GM21529 (cell line): ENCODE data around the gene SIGLEC12.
"Not testable (repeated sequence)": the region's sequence is repeated elsewhere in the genome, so short reads cannot be mapped to it uniquely, and the experiment has no call there.

Experiments used
- ATAC-seq: cut with Tn5 transposase; IDR thresholded peaks from one replicate; pipeline ENCODE4 v1.9.1; 2021; ENCODE audit not compliant: unreplicated experiment

SIGLEC12 gene

DNA sequence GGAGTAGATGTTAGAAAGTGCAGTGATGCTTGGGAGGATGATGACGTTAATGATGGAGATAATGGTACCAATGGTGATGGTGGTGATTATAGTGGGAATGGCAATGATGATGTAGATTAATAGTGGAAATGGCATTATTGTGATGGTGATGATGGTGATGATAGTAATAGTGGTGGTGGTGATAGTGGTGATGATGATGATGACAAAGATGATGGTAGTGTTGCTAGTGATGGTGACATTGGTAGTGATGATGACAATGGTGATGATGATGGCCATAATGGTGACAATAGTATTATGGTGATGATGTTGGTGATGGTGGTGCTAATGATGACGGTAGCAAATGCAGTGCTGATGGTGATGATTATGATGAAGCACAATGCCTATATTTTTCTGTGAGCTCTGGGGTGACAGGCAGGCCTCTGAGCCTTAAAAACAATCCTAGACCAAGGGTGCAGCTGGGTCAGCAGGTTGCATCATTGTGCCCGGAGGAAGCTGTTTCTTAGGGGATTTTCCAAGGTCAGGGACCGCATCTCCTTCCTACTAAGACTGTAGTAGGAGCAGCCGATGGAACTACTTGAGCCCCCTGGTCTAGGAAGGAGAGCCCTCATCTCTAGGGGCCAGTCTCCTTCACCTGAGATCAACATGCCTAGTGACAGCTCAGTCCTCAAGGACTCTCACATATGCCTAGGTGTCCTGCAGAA is 15.5 kb downstream of the SIGLEC12 start:
- ATAC-seq = no peak

DNA sequence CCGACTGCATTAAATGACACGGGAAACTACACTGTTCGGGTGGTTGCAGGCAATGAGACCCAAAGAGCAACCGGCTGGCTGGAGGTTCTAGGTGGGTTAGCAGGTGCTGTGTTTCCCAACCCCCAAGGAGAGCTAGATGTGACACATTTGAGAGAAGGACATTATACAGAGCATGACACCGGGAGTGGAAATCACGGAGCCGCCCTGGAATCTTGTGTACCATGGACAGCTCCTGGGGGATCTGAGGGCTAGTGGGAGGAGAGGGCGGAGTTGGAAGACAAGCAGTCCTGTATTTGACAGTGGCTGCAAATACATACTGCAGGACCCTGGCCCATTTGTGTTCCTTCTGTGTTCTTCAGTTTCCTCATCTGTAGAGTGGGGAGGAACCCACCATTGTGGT is 21.0 kb downstream of the SIGLEC12 start:
- ATAC-seq = no peak

DNA sequence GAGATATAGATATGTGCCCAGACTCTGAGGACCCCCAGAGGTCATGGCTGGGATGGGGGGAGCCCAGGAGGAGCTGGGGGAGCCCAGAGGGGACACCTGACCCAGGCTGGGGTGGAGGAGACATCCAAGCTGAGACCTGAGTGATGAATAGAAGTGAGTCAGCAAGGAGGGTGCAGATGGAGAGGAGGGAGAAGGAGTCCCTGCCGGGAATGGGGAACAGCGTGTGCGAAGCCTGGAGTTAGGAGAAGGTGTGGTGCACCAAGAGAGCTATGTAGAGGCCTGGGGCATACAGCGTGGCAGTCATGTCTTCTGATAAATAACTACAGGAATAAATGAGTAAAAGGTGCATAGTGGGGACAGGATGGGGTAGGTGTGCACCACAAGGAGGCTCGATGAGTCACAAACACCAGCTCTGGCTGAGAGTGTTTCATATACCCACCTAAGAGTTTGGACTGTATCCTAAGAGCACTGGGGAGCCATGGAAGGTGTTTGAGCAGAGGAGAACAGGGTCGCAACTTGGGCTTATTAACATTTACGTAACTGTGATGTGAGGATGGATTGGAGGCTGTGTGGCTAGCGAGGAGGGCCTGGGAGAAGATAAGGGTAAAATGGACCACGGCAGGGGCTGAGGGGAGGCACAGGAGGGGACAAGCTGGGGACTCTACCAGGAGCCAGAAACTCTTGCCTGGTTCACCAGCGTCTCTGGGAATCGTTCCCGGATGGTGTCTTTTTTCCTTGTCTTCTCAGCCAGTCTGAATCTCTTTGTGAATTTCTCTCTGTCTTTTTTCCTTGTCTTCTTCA is 21.9 kb downstream of the SIGLEC12 start:
- ATAC-seq = no peak

DNA sequence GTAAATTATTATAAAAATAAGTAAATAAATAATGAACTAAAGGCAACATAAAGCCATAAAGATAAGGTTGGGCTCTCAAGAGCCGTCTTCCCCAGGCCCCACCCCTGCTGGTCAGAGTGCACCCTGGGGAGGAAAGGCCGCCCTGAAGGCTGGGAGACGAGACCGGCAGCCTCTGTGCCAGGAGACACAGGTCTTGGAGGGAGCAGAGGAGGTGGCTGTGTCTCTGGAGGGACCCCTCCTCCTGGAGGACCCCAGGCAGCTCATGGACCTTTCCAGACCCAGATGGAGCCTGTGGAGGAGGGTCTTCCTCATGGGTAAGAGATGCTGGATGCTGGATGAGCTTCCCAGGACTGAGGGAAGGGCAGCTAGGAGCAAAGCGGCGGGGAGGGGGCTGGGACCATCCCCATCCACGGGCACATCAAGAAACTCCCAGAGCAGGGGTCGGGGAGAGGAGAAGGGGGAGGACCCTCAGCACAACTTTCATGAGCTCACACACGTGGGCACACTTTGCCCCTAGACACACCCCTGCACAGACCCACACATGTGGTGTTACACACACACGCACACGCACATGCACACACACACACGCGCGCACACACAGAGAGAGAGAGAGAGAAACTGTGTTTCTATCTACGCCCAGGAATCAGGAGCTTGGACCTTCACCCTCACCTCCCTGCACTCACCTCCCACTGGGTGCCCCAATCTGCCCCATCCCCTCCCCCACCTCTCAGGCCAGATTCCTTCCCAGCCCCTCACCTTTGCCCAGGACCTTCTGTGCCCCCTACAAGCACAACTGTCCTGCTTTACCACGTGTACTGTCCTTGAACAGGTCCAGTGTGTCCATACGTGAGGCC is 23.0 kb downstream of the SIGLEC12 start, which contains the start of gene CEACAM18:
TSS of gene CEACAM18 (plus strand) at position 159 of the 854 bp plus-strand sequence.
- ATAC-seq = no peak

DNA sequence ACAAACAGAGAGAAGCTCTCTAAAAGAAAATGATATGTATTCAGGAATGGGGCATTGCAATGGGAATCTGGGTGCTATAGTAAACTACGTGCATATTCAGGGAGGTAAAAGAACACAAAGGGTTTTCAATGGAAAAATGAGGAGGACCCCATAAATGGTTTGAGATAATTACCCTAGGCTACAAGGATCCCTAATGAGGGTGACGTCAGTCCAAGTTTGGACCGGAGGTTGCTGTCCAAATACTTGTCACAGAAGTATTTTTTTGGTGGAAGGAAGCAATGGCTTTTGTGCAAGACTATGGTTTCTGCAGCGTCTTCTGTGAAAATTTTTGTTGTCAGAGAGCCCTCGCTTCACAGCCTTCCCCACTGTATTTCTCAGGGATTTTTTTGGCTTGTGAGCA is 24.3 kb downstream of the SIGLEC12 start:
- ATAC-seq = no peak

DNA sequence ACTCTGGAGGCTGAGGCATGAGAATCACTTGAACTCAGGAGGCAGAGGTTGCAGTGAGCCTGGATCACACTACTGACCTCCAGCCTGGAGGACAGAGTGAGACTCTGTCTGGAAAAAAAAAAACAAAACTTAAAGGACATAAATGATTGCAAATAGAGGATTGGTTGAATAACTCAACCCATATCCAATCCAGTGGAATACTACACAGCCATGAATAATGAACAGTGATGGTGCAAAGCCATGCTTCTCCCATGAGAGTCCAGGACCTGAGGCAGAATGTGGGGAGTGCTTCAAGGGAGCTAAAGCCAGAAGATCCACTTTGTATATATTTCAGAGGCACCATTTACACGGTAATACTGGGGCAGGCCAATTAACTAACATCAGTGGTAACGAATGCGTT is 25.4 kb downstream of the SIGLEC12 start:
- ATAC-seq = no peak

DNA sequence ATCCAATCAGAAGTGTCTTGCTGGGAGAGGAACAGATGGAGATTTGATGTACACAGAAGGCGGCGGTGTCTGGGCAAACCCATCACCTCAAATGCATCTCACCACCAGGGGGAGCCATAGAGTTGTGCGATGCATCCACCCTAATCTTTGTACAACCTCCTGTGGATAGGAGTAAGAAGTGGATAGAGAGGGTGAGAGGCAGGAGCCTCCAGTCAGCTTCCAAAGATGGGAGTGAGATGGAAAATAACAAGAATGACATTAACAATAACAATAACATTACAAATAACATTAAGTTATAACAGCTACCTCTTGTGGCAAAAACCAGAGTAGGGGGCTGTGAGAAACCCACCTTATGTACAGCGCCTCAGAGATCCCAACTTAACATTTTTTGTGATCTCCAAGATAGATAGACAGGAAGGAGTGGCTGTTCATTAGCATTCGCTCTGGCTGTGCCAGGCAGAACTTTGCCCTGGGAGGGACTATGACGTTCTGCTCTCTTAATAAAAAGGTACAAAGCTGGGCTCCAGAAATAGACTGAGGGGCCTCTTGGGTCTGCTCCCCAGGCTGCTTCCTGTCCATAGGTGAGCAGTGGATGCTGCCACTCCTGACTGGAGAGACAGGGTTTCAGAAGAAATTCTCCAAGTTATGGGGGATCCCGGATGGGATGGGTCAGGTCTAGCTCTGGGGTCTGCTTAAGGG is 28.4 kb downstream of the SIGLEC12 start:
- ATAC-seq = no peak

DNA sequence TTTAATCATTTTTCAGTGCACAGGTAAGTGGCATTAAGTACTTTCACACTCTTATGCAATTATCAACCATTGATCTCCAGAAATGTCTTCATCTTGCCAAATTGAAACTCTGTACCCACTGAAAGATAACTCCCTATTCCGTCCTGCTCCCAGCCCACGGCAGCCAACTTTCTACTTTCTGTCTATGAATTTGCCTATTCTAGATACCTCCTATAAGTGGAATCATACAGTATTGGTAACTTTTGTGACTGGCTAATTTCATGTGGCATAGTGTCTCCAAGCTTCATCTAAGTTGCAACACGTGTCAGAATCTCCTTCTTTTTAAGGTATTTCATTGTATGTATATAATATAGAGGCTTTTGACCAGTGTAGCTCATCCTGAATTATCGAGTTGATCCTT is 29.0 kb downstream of the SIGLEC12 start:
- no peak for ATAC-seq

DNA sequence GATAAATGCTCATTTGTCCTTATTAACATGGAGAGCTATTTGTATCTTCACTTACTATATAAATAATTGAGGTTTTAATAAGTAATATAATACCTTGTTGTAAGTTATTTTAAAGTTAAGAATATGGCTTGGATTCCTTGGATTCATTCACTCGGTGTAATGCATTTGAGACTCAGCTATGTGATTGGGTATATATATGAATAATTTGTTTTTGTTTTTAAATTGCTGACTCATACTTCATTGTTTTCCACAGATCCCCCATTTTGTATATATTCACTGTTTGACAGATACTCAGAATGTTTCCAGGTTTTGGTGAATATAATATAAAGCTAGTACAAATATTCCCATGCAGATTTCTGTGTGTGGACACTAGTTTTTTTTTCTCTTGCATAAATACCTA is 30.1 kb downstream of the SIGLEC12 start:
- ATAC-seq = no peak

DNA sequence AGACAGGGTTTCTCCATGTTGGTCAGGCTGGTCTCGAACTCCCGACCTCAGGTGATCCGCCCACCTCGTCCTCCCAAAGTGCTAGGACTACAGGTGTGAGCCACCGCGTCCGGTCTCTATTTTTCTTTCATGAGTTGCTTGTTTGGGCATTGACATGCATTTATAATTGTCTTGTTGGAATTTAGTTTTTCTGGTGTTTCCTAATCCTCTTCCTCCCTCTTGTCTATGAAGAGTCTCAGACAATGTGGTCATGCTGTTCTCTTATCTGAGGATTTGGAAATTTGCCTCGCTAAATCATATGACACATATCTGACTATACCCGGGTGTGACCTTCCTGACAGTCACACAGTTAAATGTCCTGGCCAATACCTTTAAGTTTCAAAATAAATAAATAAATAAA is 30.6 kb downstream of the SIGLEC12 start:
- ATAC-seq = no peak

DNA sequence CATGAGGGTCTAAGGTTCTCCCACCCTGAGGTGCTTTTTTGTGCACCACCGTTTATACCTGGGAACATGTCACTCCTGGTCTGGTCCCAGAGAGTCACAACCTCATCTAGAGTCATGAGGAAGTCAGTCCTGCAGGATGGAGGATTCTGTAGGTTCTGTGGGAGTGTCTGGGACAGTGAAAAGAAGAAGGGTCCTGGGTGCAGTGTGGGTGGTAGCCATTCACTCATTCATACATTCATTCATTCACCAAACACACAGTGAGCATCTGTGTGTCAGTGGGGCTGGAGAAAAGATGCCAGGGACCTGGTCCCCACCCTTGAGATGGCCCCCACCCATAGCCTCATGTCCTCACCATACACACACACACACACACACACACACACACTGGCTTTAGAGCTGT is 32.0 kb downstream of the SIGLEC12 start:
- ATAC-seq = no peak

DNA sequence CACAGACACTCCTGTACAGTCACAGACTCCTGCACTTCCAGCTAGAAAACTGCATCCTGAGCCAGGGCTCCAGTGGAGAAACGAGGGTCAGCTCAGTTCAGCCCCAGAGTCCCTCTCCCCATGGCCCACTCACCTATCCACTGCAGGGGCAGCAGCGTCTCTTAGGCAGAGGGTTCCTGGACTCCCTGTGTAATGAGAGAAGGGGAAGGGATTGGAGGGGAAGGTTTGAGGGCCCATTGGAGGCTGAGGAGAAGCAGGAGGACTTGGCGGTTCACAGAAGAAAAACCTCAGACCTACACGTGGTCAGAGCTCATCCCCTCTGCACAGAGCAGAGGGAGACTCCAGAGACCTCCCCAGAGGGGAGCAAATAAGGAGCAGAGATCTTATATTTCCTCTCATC is 32.4 kb downstream of the SIGLEC12 start:
- ATAC-seq = no peak

DNA sequence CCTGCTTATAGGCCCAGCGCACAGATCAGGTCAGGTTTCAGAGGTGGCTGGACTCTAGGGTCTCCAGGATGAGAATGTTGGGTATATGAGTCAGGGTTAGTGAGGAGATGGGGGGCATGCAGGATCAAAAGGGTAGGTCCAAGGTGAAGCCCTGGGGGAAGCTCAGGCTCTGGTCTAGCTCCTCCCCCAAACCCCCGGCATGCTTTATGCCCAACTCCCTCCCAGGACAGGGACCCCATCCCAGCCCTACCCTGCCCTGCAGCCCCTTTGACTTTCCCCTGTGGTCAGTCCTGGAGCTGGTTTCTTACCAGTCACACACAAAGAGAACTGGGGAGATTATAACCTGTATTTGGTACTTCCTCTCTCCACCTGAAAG is 33.1 kb downstream of the SIGLEC12 start:
- no peak for ATAC-seq

DNA sequence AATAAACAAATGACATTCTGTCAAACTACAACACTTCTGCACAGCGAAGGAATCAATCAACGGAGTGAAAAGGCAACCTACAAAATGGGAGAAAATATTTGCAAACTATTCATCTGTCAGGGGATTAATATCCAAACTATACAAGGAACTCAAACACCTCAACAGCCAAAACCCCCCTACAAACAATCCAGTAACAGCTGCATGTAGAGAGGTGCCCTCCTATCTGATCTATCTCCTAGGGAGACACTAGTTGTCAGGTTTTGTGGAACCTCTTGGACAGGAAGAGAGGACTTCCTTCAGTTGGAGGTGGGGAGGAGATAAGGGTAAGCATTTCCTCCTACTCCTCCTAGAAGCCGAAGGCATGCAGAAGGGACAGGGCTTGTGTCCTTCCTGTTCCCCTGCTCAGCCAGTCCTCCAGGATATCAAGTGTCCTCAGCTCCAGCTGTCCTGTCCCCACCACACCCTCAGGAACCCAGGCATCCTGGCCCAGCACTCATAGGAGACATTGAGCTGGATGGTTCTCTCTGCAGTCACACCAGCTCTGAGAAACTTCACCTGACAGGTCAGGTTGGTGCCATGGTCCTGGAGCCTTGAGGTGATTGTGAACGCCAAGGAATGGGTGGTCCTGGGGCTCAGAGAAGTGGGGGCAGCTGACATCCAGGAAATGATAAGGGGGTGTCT is 33.6 kb downstream of the SIGLEC12 start:
- no peak for ATAC-seq

DNA sequence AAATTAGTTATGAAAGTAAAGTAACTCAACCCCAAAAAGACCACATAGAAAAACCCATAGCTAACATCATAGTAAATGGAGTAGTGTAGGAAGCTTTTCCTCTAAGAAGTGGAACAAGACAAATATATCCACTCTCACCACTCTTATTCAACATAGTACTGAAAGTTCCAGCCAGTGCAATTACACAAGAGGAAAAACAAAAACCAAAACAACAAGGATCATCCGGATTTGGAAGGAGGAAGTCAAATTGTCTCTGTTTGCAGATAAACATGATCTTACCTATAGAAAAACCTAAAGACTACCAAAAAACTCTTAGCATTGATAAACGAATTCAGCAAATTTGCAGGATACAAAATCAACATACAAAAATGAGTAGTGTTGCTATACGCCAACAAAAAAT is 34.9 kb downstream of the SIGLEC12 start:
- no peak for ATAC-seq

DNA sequence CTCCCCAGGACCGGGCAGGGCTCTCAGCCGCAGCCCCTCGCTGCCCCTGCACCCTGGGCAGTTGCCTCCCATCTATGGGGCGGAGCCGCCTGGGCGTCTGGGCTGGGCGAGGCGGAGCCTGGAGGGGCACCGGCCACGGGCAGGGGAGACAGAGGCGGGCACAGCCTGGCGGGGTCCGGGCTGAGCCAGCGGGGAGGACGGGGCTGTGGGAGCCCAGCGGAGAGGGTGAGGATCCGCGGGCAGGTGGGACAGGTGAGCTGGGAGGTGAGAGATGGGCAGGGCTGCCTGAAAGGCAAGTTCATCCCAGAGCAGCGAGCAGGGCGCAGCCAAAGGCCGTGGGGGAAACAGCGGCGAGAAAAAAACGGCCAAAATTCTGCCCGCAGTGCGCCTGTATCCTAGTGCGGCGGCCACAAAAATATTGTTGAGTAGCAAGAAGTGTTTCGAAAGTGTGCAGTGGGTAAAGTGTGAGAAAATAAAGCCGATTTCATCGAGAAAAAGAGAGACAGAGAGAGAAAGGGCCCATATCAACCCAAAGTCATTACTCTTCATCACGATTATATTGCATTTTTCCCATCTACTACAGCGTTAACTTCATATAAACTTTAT is 37.5 kb downstream of the SIGLEC12 start:
- not testable (repeated sequence) for ATAC-seq

DNA sequence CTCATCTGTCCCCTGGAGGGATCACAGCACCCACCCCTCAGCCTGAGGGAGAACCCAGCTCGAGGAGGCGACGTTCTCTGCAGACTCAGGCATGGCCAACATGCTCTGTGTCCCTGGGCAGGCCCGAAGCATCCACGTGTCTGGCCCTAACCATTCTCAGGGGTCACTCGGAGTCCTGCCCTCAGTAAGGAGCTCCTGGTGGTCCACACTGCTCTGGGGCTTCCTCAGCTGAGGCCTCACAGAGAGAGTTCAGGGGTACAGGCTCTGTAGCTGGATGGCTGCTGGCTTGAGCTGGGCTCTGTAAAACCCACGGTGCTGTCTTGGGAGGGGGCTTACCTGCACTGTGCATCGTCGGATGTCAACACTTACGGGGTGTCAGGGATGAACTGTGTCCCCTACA is 38.9 kb downstream of the SIGLEC12 start:
- no peak for ATAC-seq

DNA sequence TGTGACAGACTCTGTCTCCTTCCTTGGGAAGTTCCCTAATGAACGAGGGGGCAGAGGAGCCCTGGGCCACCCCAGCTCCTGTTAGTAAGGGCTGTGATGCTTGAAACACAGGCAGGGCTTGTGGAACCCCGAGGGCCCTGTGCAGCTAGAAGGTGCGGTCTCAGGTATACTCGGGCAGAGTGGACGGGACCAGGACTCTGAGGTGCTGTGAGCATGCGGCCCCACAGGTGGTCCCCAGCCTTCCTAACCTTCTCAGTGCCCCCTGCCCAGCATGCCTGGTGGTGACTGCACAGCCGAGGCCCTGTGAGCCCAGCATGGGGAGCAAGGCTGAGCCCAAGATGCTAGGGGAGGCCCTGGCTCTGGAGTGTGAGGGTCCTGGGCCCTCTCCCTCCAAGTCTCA is 39.3 kb downstream of the SIGLEC12 start:
- ATAC-seq = no peak

DNA sequence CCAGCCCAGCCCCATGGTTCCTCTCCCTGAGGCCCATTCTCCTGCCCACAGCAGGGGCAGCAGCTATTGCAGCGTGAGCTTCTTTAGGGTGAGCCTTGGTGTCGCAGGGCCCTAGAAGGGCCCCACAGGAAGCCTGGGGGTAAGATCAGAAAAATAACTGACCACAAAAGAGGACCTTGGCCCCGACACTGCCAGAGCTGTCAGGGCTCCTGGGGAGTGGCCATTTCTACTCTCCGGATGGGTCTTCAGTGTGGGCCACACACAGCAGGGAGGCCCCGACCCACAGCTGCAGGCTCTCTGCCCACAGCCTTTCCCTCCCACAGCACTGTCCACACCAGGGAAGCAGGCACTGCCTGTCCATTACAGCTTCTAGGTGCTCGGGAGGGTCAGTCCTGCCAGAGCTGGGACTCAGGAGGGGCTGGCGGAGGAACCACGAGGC is 39.9 kb downstream of the SIGLEC12 start:
- ATAC-seq = no peak
